PC-9 (cell line): ENCODE measurements around the gene DERL3.

ENCODE experiments used
- EZH2 ChIP-seq: fragments of 200-600 bp; sonication (generic); IDR thresholded peaks from 2 replicates; pipeline ENCODE4 v1.8.0; 2017; ENCODE audit warnings: antibody characterized with exemption, low read depth
- TF ChIP-seq, protein P1 (sequence below): fragments of 200-600 bp; sonication (generic); conservative IDR thresholded peaks from 2 replicates; pipeline ENCODE4 v1.6.1; 2017; ENCODE audit warnings: mixed run types, antibody characterized with exemption, mild to moderate bottlenecking, moderate library complexity

DNA sequence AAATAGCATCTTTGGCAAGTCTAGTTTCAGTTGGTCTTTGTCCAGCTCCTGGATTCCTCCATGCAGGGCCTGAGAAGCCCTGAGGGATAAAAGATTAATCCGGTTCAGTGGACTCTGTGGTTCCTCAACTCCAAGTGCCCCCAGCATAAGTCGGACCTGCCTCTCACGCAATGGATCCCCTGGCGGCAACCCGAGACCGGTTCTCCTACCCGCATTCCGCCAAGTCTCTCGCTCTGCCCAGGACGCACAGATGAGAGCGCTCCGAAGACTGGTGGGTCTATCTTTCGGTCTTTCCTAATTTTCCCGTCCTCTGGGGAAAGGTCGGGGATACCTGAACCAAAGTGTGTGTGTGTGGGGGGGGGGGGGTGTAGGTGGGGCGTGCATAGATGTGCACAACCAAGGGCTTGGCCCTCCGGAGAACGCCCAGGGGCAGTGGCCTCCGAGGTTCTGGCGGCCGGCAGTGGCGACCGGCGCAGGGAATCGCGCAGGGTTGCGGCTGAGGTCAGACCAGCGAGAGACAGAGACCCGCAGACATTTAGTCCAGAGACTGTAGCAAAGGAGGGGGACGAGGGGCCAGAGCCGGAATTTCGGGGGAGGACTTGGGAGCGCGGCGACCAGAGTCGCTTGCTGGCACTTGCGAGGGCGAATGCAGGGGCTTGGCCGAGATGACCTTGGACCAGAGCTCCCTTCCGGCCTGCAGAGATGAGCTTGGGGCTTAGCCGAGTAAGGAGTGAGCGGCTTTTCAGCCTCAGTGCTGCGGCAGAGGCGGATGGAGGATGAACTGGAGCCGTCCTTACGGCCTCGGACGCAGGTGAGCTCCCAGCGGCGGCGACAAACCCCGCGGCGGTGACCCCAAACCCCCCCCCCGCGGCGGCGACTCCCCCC is 18.2 kb upstream of the DERL3 start:
- TF ChIP-seq, protein P1, sequence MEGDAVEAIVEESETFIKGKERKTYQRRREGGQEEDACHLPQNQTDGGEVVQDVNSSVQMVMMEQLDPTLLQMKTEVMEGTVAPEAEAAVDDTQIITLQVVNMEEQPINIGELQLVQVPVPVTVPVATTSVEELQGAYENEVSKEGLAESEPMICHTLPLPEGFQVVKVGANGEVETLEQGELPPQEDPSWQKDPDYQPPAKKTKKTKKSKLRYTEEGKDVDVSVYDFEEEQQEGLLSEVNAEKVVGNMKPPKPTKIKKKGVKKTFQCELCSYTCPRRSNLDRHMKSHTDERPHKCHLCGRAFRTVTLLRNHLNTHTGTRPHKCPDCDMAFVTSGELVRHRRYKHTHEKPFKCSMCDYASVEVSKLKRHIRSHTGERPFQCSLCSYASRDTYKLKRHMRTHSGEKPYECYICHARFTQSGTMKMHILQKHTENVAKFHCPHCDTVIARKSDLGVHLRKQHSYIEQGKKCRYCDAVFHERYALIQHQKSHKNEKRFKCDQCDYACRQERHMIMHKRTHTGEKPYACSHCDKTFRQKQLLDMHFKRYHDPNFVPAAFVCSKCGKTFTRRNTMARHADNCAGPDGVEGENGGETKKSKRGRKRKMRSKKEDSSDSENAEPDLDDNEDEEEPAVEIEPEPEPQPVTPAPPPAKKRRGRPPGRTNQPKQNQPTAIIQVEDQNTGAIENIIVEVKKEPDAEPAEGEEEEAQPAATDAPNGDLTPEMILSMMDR: no peak; the same call in 1 of the 2 replicates
- no peak for TF ChIP-seq EZH2
